GM21576 (cell line): ENCODE measurements around the gene SYCE1.
"Not testable (repeated sequence)": the region's sequence is repeated elsewhere in the genome, so short reads cannot be mapped to it uniquely, and the experiment has no call there.

Experiments
- ATAC-seq: cut with Tn5 transposase; IDR thresholded peaks from one replicate; pipeline ENCODE4 v1.9.1; 2021; ENCODE audit warnings: mild to moderate bottlenecking, moderate library complexity; ENCODE audit not compliant: unreplicated experiment

The SYCE1 gene

GRCh38 chr10:133565441-133566294 lies at the start of gene SYCE1:
SYCE1 (minus strand) TSS chr10:133565583; CDS start chr10:133565529, 54 bp downstream.
- no peak for ATAC-seq

- ATAC-seq: no peak
These were observed 49.6 kb upstream of the SYCE1 start for GRCh38 chr10:133614830-133615580.

GRCh38 chr10:133613699-133614098 lies 48.3 kb upstream of the SYCE1 start:
- no peak for ATAC-seq

DNA sequence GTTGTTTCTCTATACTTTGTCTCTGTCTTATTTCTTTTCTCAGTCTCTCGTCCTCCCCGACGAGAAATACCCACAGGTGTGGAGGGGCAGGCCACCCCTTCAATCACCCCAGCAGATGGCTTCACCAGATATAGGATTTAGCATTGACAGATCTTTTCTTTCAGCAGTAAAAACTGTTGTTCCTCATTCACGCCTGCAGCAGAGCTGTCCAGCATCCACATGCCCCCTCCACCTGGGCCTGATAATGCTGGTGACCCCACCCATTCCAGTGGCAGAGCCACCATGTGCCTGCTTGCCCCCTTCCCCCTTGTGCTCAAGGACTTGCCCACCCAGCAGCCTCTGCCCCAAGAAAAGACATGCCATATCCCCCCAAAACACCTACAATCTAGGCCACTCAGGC lies 45.7 kb upstream of the SYCE1 start:
- no peak for ATAC-seq

DNA sequence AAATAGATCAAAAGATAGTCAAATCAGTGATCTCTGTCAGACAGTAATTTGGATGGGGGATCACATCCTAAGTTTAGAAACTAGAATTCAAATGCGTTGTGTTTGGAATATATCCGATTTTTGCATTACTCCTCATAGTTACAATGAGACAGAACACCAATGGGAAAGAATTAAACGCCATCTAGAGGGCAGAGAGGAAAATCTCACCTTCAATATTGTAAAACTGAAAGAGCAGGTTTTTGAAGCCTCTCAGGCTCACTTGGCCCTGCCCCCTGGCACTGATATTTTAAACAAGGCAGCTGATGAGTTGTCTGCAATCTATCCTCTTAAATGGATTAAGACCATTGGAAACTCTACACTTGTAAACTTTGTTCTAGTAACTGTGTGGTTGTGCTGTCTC lies 43.5 kb upstream of the SYCE1 start:
- ATAC-seq: no peak

DNA sequence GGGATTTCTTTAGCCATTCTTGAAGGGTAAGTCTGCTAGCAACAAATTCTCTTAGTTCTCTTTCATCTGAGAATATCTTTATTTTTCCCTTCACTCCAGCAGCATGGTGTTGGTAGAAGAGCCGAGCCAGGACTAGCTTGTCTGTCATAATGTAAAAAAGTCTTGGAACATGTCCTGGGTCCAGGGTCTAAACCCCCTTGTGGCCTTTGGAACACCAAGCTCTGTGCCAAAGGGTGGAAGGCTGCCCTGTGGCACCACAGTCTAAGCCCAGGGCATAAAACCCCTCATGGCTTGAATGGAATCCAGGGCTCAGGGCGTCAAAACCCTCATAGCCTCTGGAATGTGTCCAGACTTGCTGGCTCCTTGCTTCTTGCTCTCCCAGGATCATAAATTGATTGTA lies 38.1 kb upstream of the SYCE1 start:
- ATAC-seq: not testable (repeated sequence)

DNA sequence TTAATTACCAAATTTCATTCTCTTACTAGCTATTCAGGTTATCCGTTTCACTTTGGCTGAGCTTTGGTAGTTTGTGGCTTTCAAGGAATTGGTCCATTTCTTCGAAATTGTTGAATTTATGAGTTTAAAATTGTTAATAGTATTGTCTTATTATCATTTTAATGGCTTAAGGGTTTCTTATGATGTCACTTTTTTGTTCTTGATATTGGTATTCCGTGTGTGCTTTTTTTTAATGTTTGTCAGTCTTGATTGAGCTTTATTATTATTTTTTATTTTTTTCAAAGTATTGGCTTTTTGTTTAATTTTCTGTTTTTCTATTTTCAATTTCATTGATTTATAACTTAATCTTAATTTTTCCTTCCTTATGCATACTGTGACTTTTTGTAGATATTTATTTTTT lies 35.3 kb upstream of the SYCE1 start:
- no peak for ATAC-seq

- ATAC-seq: not testable (repeated sequence)
These were observed 34.5 kb upstream of the SYCE1 start for GRCh38 chr10:133599869-133600268.

DNA sequence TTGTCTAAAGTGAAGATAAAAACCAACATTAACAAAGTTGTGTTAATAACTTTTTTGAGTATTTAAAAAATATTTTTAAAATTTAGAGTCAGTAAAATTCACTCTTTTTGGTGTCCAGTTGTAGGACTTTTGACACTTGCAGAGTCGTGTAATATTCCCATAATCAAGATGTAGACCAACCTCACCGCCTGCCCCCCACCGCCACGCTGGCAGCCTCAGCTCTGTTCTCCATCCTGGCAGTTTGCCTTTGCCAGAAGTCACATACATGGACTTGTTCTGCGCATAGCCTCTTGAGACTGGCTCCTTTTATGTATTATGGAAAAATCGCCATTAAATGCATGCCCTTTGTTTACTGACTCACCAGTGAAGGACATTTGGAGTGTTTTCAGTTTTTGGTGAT lies 27.3 kb upstream of the SYCE1 start:
- no peak for ATAC-seq

GRCh38 chr10:133590970-133591359 lies 25.6 kb upstream of the SYCE1 start:
- no peak for ATAC-seq

GRCh38 chr10:133590226-133590969 lies 25.0 kb upstream of the SYCE1 start:
- ATAC-seq: no peak

- ATAC-seq: not testable (repeated sequence)
These were observed 11.7 kb upstream of the SYCE1 start for GRCh38 chr10:133577037-133577436.

GRCh38 chr10:133573460-133573859 lies 8.1 kb upstream of the SYCE1 start:
- not testable (repeated sequence) for ATAC-seq

DNA sequence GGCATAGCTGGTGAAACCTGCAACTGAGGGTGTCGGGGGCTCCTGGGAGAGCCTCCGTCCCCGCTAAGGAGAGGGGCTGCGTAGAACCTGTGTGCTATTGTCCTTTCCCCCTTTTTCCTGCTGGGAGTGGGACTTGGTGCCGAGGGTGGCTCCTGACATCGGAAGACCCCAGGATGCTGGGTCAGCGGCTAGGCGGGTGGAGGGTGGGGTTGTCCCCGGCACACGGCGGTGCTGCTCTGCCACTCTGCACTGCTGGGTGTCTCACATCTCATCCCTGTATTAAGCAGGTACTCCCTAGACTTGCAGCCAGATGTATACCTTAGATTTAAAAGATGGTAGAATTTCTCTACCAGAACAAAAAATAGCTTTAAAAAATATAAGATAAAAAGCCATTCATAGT lies 6.7 kb upstream of the SYCE1 start:
- ATAC-seq: not testable (repeated sequence)

GRCh38 chr10:133569801-133570200 lies 4.4 kb upstream of the SYCE1 start:
- ATAC-seq: not testable (repeated sequence)

DNA sequence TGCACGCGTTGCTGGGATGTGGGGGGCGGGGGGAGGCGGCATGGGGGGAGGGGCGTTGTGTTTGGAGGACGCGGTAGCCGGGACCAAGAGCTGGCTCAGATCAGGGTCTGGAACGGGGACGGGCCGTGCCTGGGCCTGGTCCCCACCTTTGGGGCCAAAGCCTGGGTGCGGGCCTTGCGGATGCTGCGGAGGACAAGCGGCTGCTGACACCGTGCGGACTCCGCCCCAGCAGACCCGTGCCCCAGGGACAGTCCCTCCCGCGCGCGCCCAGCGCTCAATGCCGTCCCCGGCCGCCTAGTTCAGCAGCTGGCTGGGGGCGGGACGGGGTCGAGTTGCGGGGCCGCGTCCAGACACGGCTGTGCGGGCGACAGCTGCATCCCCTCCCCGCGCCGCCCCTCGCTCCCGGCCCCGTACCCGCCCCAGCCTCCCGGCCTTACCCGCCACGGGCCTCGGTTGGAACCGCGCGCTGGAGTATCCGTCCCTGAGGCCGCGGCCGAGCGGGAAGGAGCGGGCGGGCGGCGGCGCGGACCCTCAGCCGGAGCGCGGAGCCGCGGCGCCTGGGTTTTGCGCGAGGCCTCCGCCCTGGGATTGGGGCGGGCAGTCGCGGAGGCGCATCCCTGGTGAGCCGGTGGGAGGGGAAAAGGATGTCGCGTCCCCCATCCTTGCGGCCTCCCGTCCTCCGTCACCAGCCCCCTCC lies 3.6 kb upstream of the SYCE1 start:
- ATAC-seq: not testable (repeated sequence)

DNA sequence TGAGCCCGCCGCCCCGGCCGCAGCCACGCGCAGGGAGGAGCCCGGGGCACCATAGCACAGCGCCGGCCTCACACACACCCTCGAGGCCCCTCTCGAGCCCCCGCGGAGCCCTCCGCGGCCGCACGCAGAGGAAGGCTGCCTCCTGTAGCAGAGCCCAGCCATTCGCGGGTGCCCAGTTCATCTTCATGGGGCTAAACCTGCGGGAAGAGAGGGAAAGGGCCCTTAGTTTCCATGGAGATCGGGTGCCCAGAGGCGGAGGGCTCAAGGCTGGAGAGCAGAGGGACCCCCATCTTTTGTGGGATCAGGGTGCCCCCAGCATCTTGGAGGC lies 2.9 kb upstream of the SYCE1 start:
- ATAC-seq: no peak

DNA sequence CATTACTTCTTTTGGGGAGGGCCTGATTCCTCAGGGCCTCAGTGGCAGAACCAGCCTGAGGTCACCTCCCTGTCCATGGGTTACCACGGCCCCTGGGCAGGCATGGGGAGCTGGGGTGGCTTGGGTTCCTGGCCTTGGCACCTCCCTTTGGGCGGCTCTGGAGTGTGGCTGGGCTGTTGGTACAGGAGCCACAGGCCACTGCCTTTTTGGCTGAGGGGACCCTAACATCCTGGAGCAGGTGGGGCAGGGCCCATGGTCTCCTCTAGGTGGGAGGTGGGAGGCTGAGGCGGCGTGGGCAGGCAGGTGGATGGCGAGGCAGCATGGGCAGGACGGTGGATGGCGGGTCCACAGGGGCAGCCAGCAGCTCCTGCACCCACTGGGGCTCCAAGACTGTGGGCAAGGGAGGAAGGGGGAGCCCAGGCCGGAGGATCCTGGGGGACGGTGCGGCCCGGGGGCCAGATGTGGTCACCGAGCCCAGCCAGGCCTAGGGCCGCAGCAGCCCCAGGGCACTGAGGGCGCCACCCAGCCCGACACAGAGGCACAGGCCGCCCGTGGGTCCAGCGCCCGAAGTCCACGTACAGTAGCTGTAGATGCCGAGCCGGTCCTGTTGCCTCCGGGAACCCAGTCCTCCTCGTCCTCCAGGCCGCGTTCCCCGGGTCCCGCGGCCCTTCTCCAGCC lies 2.4 kb upstream of the SYCE1 start:
- no peak for ATAC-seq

GRCh38 chr10:133567119-133567518 lies 1.7 kb upstream of the SYCE1 start:
- no peak for ATAC-seq

GRCh38 chr10:133564816-133565215 lies 567 bp downstream of the SYCE1 start:
- no peak for ATAC-seq
